IMR-90 (cell line): ENCODE data around the gene MALRD1. TPM values are rescaled to one million over a fixed set of nuclear protein-coding genes. Genes with fewer than 3 reads are reported as not detected.

Experiments used
- ATAC-seq: fragments of 200-7000 bp; cut with Tn5 transposase; 2 replicates; pipeline ENCODE4 v1.9.1; 2020; ENCODE audit warnings: low read depth, mild to moderate bottlenecking, moderate library complexity
- BruUV-seq: library from RNA; stranded (reverse); fragments of 400-500 nt; replicated peaks from 2 replicates; lab custom pipeline; 2021; lab: Mats Ljungman, UMichigan
- CTCF ChIA-PET: fragments of 300-600 bp; formaldehyde crosslinking; extraction: SDS; loops from one replicate; lab custom pipeline; 2021; ENCODE audit warnings: antibody characterized with exemption; lab: Yijun Ruan, JAX
- POLR2A ChIA-PET: fragments of 300-600 bp; sonication (Branson Sonifier 250); formaldehyde crosslinking; loops from one replicate; lab custom pipeline; 2022; ENCODE audit warnings: antibody characterized with exemption; ENCODE audit not compliant: unreplicated experiment; lab: Charles Lee
- DNase-seq: peaks from one replicate; pipeline ENCODE4 v3.0.0; 2013
- H2AFZ ChIP-seq: replicated peaks from 2 replicates; pipeline ENCODE3; 2013; ENCODE audit warnings: low read length, mild to moderate bottlenecking; ENCODE audit not compliant: poor library complexity
- H2AK5ac ChIP-seq: 2 replicates; pipeline ENCODE4 v1.6.1; 2013; ENCODE audit warnings: low read depth, low read length, inconsistent platforms
- H2AK9ac ChIP-seq: replicated peaks from 2 replicates; pipeline ENCODE3; 2013; ENCODE audit warnings: mild to moderate bottlenecking, low read depth, low read length, moderate library complexity; ENCODE audit not compliant: poor library complexity
- H2BK120ac ChIP-seq: 2 replicates; pipeline ENCODE4 v1.6.1; 2013; ENCODE audit warnings: low read depth, low read length, inconsistent platforms
- H2BK15ac ChIP-seq: 3 replicates; pipeline ENCODE4 v1.6.1; 2013; ENCODE audit warnings: low read depth, low read length, inconsistent platforms
- H2BK20ac ChIP-seq: 2 replicates; pipeline ENCODE4 v1.6.1; 2013; ENCODE audit warnings: low read depth, mild to moderate bottlenecking, inconsistent platforms, low read length, moderate library complexity
- H2BK5ac ChIP-seq: 2 replicates; pipeline ENCODE4 v1.6.1; 2013; ENCODE audit warnings: mild to moderate bottlenecking, low read depth, low read length, inconsistent platforms; ENCODE audit not compliant: poor library complexity, severe bottlenecking
- H3K14ac ChIP-seq: replicated peaks from 2 replicates; pipeline ENCODE4 v1.6.1; 2013; ENCODE audit warnings: low read depth, low read length, inconsistent platforms
- H3K18ac ChIP-seq: 2 replicates; pipeline ENCODE4 v1.6.1; 2013; ENCODE audit warnings: low read depth, low read length, control low read depth
- H3K23ac ChIP-seq: 2 replicates; pipeline ENCODE4 v1.6.1; 2013; ENCODE audit warnings: low read depth, low read length, inconsistent platforms
- H3K27ac ChIP-seq: 2 replicates; pipeline ENCODE4 v1.5.1; 2013; ENCODE audit warnings: mild to moderate bottlenecking, control low read depth, low read length; ENCODE audit not compliant: insufficient read depth
- H3K27me3 ChIP-seq: 2 replicates; pipeline ENCODE4 v1.6.1; 2013; ENCODE audit warnings: low read length; ENCODE audit not compliant: control insufficient read depth, insufficient read depth
- H3K36me3 ChIP-seq: 2 replicates; pipeline ENCODE4 v1.6.1; 2013; ENCODE audit warnings: low read length, mixed read lengths; ENCODE audit not compliant: control insufficient read depth, insufficient read depth
- H3K4ac ChIP-seq: 2 replicates; pipeline ENCODE4 v1.6.1; 2013; ENCODE audit warnings: low read depth, low read length, inconsistent platforms
- H3K4me1 ChIP-seq: 2 replicates; pipeline ENCODE4 v1.6.1; 2013; ENCODE audit warnings: low read length, mixed read lengths; ENCODE audit not compliant: control insufficient read depth, insufficient read depth
- H3K4me2 ChIP-seq: 2 replicates; pipeline ENCODE4 v1.6.1; 2013; ENCODE audit warnings: low read depth, mild to moderate bottlenecking, control low read depth, low read length, moderate library complexity
- H3K4me3 ChIP-seq: 2 replicates; pipeline ENCODE4 v1.5.1; 2013; ENCODE audit warnings: low read depth, mild to moderate bottlenecking, control low read depth, low read length, moderate library complexity; ENCODE audit not compliant: insufficient read depth
- H3K56ac ChIP-seq: 2 replicates; pipeline ENCODE4 v1.6.1; 2013; ENCODE audit warnings: low read length, inconsistent platforms; ENCODE audit not compliant: insufficient read depth; ENCODE audit errors: extremely low read depth
- H3K79me1 ChIP-seq, 2 experiments: 2 replicates each; pipeline ENCODE4 v1.6.1; 2013; ENCODE audit warnings: low read length in 2 of 2, inconsistent platforms in 1 of 2, low read depth in 1 of 2
- H3K9ac ChIP-seq: 2 replicates; pipeline ENCODE4 v1.6.1; 2013; ENCODE audit warnings: low read depth, low read length, control low read depth
- H3K9me1 ChIP-seq: 2 replicates; pipeline ENCODE4 v1.6.1; 2013; ENCODE audit warnings: low read length, inconsistent platforms; ENCODE audit not compliant: insufficient read depth
- H3K9me3 ChIP-seq: 2 replicates; pipeline ENCODE4 v1.6.1; 2013; ENCODE audit warnings: low read length; ENCODE audit not compliant: control insufficient read depth, insufficient read depth
- H4K20me1 ChIP-seq: 2 replicates; pipeline ENCODE4 v1.6.1; 2013; ENCODE audit warnings: low read length, inconsistent platforms; ENCODE audit not compliant: insufficient read depth
- H4K5ac ChIP-seq: 2 replicates; pipeline ENCODE4 v1.6.1; 2013; ENCODE audit warnings: mild to moderate bottlenecking, low read depth, low read length, control low read depth
- H4K8ac ChIP-seq, 2 experiments: 2 replicates each; pipeline ENCODE4 v1.6.1; 2013; ENCODE audit warnings: low read depth in 2 of 2, low read length in 2 of 2, control low read depth in 1 of 2, inconsistent platforms in 1 of 2
- H4K91ac ChIP-seq: 2 replicates; pipeline ENCODE4 v1.6.1; 2013; ENCODE audit warnings: low read depth, low read length, inconsistent platforms; ENCODE audit not compliant: insufficient read depth
- BHLHE40 ChIP-seq: fragments of 150-350 bp; IDR thresholded peaks from 2 replicates; pipeline ENCODE4 v1.6.1; 2016; ENCODE audit warnings: mild to moderate bottlenecking, low read depth, low read length
- CTCF ChIP-seq: conservative IDR thresholded peaks from 2 replicates; pipeline ENCODE4 v1.5.1; 2012; ENCODE audit warnings: mild to moderate bottlenecking, low read depth, low read length, improper control_type of control experiment
- WGBS, 2 experiments: methylation state at CpG; one replicate each; pipeline versions ENCODE4 v1.1.5 to v1.1.7; 2013; ENCODE audit warnings: missing lambda C conversion rate in 2 of 2; ENCODE audit not compliant: insufficient read length in 1 of 2; ENCODE audit errors: extremely low coverage in 2 of 2; 5-methylcytosine and 5-hydroxymethylcytosine counted together
- dilution Hi-C: fragments of 300-500 bp; cut with HindIII; formaldehyde crosslinking; loops from one replicate; pipeline ENCODE4 v1.14.3; 2018; ENCODE audit warnings: low sequenced_read_pairs; ENCODE audit not compliant: unreplicated experiment
- in situ Hi-C: fragments of 300-500 bp; cut with MboI; formaldehyde crosslinking; loops from 3 replicates; pipeline ENCODE4 v1.14.3; 2019; ENCODE audit warnings: low sequenced_read_pairs, inconsistent platforms, mixed read lengths
- intact Hi-C: fragments of 100-400 bp; cut with micrococcal nuclease; formaldehyde crosslinking; loops from 2 replicates; pipeline ENCODE4 v1.10.0; 2022
- polyA plus RNA-seq, 3 experiments: library from polyadenylated mRNA; depleted of rRNA; stranded (reverse); fragments of >200 nt; gene quantifications; 2 replicates each; pipeline ENCODE4 v1.2.3, GENCODE V29; 2012; ENCODE audit warnings: low replicate concordance in 1 of 3
- total RNA-seq: library from RNA; depleted of rRNA; stranded (reverse); fragments of >200 nt; gene quantifications from 2 replicates; pipeline ENCODE4 v1.2.3, GENCODE V29; 2012

MALRD1 gene
- total and polyA plus RNA-seq, 2 of the 4 experiments (the other 2 are of a cell fraction): 0.34 to 1.1 TPM

GRCh38 chr10:19347621-19348020 is 299.0 kb downstream of the MALRD1 start:
- no peaks in the 10 kb centered on the region for H3K4me1 ChIP-seq
- H3K14ac ChIP-seq: no peak overlapping the region
- H4K5ac ChIP-seq: no peak overlapping the region
- no peak overlapping the region for H3K18ac ChIP-seq
- H3K27me3 ChIP-seq: no peaks in the 10 kb centered on the region
- H3K27ac ChIP-seq: no peak overlapping the region
- H2AFZ ChIP-seq: no peak overlapping the region
- H3K9ac ChIP-seq: no peak overlapping the region
- H3K9me1 ChIP-seq: no peaks in the 10 kb centered on the region
- TF ChIP-seq BHLHE40 (no peak), CTCF (peak; percentile 19; the same call in 1 of the 2 replicates)
- BruUV-seq: no TSS peak
- H2AK9ac ChIP-seq: no peak overlapping the region
- no peak overlapping the region for H4K8ac ChIP-seq
- H3K4me3 ChIP-seq: no peak overlapping the region
- no peaks in the 10 kb centered on the region for H3K9me3 ChIP-seq
- no peak overlapping the region for H2BK15ac ChIP-seq
- H2BK120ac ChIP-seq: no peak overlapping the region
- no peak overlapping the region for H3K23ac ChIP-seq
- no peak overlapping the region for H3K56ac ChIP-seq
- no peak overlapping the region for H3K4me2 ChIP-seq
- ATAC-seq (no peak), DNase-seq (no peak)
- no CpG with 5 or more reads among the region's 2 CpGs for WGBS, 2 experiments
- no peaks in the 10 kb centered on the region for H3K36me3 ChIP-seq
- intact Hi-C loops: no loop called here
- no peak overlapping the region for H2AK5ac ChIP-seq
- in situ Hi-C loops: no loop called here
- no peak overlapping the region for H2BK5ac ChIP-seq
- H4K91ac ChIP-seq: no peak overlapping the region
- dilution Hi-C loops: no loop called here
- POLR2A ChIA-PET: no interaction called here
- H4K20me1 ChIP-seq: no peaks in the 10 kb centered on the region
- CTCF ChIA-PET: no interaction called here
- H3K4ac ChIP-seq: no peak overlapping the region
- no peaks in the 10 kb centered on the region for H3K79me1 ChIP-seq
- H2BK20ac ChIP-seq: no peak overlapping the region
